ENCODE data around the gene GLS2.
"Not testable (repeated sequence)": the region's sequence is repeated elsewhere in the genome, so short reads cannot be mapped to it uniquely, and the experiment has no call there.

Gene GLS2

GRCh38 chr12:56510786-56511185, 22.8 kb upstream of the GLS2 start:
- H3K4me3 ChIP-seq = no peak overlapping the region
- DNase-seq (ENCODE audit: low spot score) = no peak
- TF ChIP-seq, protein P1, sequence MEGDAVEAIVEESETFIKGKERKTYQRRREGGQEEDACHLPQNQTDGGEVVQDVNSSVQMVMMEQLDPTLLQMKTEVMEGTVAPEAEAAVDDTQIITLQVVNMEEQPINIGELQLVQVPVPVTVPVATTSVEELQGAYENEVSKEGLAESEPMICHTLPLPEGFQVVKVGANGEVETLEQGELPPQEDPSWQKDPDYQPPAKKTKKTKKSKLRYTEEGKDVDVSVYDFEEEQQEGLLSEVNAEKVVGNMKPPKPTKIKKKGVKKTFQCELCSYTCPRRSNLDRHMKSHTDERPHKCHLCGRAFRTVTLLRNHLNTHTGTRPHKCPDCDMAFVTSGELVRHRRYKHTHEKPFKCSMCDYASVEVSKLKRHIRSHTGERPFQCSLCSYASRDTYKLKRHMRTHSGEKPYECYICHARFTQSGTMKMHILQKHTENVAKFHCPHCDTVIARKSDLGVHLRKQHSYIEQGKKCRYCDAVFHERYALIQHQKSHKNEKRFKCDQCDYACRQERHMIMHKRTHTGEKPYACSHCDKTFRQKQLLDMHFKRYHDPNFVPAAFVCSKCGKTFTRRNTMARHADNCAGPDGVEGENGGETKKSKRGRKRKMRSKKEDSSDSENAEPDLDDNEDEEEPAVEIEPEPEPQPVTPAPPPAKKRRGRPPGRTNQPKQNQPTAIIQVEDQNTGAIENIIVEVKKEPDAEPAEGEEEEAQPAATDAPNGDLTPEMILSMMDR (IDR thresholded peaks at IDR 0.05) = no peak
- no peak overlapping the region for H3K27ac ChIP-seq

GRCh38 chr12:56499879-56500278, 11.9 kb upstream of the GLS2 start:
- not testable (repeated sequence) for H3K4me3 ChIP-seq; H3K27ac ChIP-seq; DNase-seq (ENCODE audit: low spot score)

DNA sequence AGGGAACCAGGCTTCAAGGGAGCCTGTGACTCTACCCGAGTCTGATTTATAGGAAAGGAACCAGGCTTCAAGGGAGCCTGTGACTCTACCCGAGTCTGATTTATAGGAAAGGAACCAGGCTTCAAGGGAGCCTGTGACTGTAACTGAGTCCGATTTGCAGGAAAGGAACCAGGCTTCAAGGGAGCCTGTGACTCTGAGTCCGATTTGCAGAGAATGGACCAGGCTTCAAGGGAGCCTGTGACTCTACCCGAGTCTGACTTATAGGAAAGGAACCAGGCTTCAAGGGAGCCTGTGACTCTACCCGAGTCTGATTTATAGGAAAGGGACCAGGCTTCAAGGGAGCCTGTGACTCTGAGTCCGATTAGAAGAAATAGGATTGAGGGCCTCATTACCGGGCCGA, 11.5 kb upstream of the GLS2 start:
- not testable (repeated sequence) for H3K4me3 ChIP-seq; H3K27ac ChIP-seq; DNase-seq (ENCODE audit: low spot score)

- not testable (repeated sequence) for H3K4me3 ChIP-seq; DNase-seq (ENCODE audit: low spot score); H3K27ac ChIP-seq
Measured at GRCh38 chr12:56498126-56498902, 10.4 kb upstream of the GLS2 start.

DNA sequence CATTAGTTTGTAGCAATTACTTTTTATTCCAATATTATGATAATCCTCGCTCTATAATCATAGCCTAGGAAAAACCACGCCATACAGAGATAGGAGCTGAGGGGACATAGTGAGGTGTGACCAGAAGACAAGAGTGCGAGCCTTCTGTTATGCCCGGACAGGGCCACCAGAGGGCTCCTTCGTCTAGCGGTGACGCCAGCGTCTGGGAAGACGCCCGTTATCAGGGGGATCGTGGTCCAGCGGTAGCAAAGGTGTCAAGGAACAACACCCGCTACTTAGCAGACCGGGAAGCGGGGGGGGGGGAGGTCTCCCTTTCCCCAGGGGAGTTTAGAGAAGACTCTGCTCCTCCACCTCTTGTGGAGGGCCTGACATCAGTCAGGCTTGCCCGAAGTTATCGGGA, 8.7 kb upstream of the GLS2 start:
- not testable (repeated sequence) for H3K27ac ChIP-seq
- H3K4me3 ChIP-seq = peak overlapping the region; percentile 59
- peak; percentile 77 for DNase-seq (ENCODE audit: low spot score)

DNA sequence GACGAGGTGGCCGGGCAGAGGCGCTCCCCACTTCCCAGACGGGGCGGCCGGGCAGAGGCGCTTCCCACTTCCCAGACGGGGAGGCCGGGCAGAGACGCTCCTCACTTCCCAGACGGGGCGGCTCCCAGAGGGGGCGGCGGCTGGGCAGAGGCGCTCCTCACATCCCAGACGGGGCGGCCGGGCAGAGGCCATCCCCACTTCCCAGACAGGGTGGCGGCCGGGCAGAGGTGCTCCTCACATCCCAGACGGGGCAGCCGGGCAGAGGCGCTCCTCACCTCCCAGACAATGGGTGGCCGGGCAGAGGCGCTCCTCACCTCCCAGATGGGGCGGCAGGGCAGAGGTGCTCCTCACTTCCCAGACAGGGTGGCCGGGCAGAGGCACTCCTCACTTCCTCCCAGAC, 6.5 kb upstream of the GLS2 start:
- not testable (repeated sequence) for H3K4me3 ChIP-seq; H3K27ac ChIP-seq; DNase-seq (ENCODE audit: low spot score)

DNA sequence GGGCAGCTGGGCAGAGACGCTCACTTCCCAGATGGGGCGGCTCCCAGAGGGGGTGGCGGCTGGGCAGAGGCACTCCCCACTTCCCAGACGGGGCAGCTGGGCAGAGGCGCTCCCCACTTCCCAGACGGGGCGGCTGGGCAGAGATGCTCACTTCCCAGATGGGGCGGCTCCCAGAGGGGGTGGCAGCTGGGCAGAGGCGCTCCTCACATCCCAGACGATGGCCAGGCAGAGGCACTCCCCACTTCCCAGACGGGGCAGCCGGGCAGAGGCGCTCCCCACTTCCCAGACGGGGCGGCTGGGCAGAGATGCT, 6.1 kb upstream of the GLS2 start:
- not testable (repeated sequence) for H3K27ac ChIP-seq; H3K4me3 ChIP-seq; DNase-seq (ENCODE audit: low spot score)

DNA sequence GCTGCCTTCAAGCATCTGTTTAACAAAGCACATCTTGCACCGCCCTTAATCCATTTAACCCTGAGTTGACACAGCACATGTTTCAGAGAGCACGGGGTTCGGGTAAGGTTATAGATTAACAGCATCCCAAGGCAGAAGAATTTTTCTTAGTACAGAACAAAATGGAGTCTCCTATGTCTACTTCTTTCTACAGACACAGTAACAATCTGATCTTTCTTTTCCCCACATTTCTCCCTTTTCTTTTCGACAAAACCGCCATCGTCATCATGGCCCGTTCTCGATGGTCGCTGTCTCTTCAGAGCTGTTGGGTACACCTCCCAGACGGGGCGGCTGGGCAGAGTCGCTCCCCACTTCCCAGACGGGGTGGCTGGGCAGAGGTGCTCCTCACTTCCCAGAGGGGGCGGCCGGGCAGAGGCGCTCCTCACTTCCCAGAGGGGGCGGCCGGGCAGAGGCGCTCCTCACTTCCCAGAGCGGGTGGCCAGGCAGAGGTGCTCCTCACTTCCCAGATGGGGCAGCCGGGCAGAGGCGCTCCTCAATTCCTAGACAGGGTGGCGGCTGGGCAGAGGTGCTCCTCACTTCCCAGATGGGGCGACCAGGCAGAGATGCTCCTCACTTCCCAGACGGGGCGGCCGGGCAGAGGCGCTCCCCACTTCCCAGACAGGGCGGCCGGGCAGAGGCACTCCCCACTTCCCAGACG, 5.6 kb upstream of the GLS2 start:
- not testable (repeated sequence) for H3K27ac ChIP-seq; H3K4me3 ChIP-seq; DNase-seq (ENCODE audit: low spot score)

GRCh38 chr12:56490360-56490759, 2.4 kb upstream of the GLS2 start:
- Histone ChIP-seq H3K27ac (no peak overlapping the region), H3K4me3 (no peak overlapping the region)
- no peak for DNase-seq (ENCODE audit: low spot score)
- TF ChIP-seq, protein P1 (IDR thresholded peaks at IDR 0.05) = no peak

DNA sequence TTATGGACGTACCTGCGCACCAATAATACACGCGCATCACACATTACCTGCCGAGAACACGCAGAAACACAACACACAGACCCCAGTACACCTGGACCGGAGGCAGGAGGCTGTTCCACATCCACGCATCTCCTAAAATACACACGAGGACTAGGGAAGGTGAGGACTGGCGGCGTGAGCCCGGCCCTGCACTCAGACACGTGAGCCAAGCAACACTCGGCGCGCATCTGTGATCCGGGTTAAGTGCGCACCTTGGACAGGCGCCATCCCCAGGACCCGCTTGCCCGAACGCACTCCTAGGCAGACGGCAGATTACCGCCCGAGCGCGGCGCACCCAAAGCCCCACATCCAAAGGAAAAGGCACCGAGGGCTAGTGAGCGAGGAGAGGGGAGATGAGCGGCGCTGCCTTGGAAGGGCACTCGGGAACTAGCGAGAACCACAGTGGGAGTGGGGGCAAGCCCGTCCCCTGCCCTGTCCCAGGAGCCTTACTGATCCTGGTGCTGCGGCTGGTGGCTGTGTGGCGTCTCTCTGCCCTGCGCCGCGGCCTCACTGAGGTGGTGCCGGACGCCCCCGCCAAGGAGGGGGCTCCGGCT, 417 bp downstream of the GLS2 start:
- DNase-seq (ENCODE audit: low spot score) = no peak
- TF ChIP-seq, protein P1 (IDR thresholded peaks at IDR 0.05) = no peak
- H3K27ac ChIP-seq = no peak overlapping the region
- peak overlapping the region; percentile 72 for H3K4me3 ChIP-seq

GRCh38 chr12:56486694-56487093, 1.3 kb downstream of the GLS2 start:
- Histone ChIP-seq H3K27ac (no peak overlapping the region), H3K4me3 (no peak overlapping the region)
- TF ChIP-seq, protein P1 (IDR thresholded peaks at IDR 0.05) = no peak
- DNase-seq (ENCODE audit: low spot score) = no peak
